Central memory CD8-positive, alpha-beta T cell (primary cell): ENCODE results near the gene DPP4.
"Not testable (repeated sequence)": the region's sequence is repeated elsewhere in the genome, so short reads cannot be mapped to it uniquely, and the experiment has no call there.

Source experiments
- ATAC-seq: fragments of 150-1000 bp; cut with Tn5 transposase; replicated peaks from 2 replicates; pipeline ENCODE4 v1.10.0; 2022; ENCODE audit warnings: mild to moderate bottlenecking, moderate FRiP score, moderate number of reproducible peaks; ENCODE audit not compliant: poor library complexity, severe bottlenecking; ENCODE audit errors: extremely low read depth
- DNase-seq, 2 donors: peaks; one replicate each; pipeline ENCODE4 v3.0.0; 2021; ENCODE audit warnings: low spot score in 2 of 2
- H3K27ac Mint-ChIP-seq: one replicate; pipeline ENCODE4 v1.8.0; 2022; ENCODE audit warnings: low read depth, mild to moderate bottlenecking, moderate library complexity, mixed read lengths
- H3K27me3 Mint-ChIP-seq: one replicate; pipeline ENCODE4 v1.8.0; 2022; ENCODE audit warnings: mixed read lengths
- H3K36me3 Mint-ChIP-seq: one replicate; pipeline ENCODE4 v1.8.0; 2022; ENCODE audit warnings: mild to moderate bottlenecking, moderate library complexity, mixed read lengths; ENCODE audit not compliant: insufficient read depth
- H3K4me1 Mint-ChIP-seq: one replicate; pipeline ENCODE4 v1.8.0; 2022; ENCODE audit warnings: mixed read lengths
- H3K4me3 Mint-ChIP-seq: one replicate; pipeline ENCODE4 v1.8.0; 2022; ENCODE audit warnings: mild to moderate bottlenecking, moderate library complexity, mixed read lengths
- H3K9me3 Mint-ChIP-seq: one replicate; pipeline ENCODE4 v1.8.0; 2022; ENCODE audit warnings: mixed read lengths

The DPP4 gene

GRCh38 chr2:162063281-162063680, 10.7 kb downstream of the DPP4 start:
- DNase-seq (no peak), ATAC-seq (no peak)
- Mint-ChIP-seq H3K9me3 (no peaks in the 10 kb centered on the region), H3K27me3 (no peaks in the 10 kb centered on the region), H3K36me3 (no peaks in the 10 kb centered on the region), H3K27ac (peak overlapping the region; percentile 24), H3K4me1 (peaks cover 22% of the 10 kb centered on the region), H3K4me3 (peak overlapping the region; percentile 3)

- Mint-ChIP-seq H3K9me3 (no peaks in the 10 kb centered on the region), H3K36me3 (no peaks in the 10 kb centered on the region), H3K27ac (no peak overlapping the region), H3K27me3 (no peaks in the 10 kb centered on the region), H3K4me3 (peak overlapping the region; percentile 3), H3K4me1 (peaks cover 26% of the 10 kb centered on the region)
- ATAC-seq (no peak), DNase-seq (no peak)
These were observed 11.5 kb downstream of the DPP4 start for GRCh38 chr2:162062559-162062958.

DNA sequence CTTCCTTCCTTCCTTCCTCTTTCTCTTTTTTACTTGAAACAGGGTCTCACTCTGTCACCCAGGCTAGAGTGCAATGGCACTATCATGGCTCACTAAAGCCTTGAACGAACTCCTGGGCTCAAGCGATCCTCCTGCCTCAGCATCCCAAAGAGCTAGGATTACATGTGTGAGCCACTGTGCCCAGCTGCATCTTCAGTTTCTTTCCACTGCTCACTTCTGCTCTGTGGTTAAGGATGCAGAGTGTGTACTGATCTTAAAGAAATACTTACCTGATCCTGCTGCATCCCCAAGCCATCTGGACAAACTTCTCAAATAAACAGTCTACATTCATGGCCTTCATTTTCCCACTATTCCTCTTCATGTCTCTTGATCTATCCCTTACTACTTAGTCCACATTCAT, 13.0 kb downstream of the DPP4 start:
- no peak overlapping the region for H3K4me3 Mint-ChIP-seq
- H3K36me3 Mint-ChIP-seq = no peaks in the 10 kb centered on the region
- no peak overlapping the region for H3K27ac Mint-ChIP-seq
- H3K4me1 Mint-ChIP-seq = peaks cover 30% of the 10 kb centered on the region
- H3K9me3 Mint-ChIP-seq = no peaks in the 10 kb centered on the region
- no peak for ATAC-seq
- H3K27me3 Mint-ChIP-seq = no peaks in the 10 kb centered on the region
- no peak for DNase-seq

- H3K27ac Mint-ChIP-seq = no peak overlapping the region
- H3K4me1 Mint-ChIP-seq = peaks cover 34% of the 10 kb centered on the region
- no peaks in the 10 kb centered on the region for H3K27me3 Mint-ChIP-seq
- ATAC-seq (no peak), DNase-seq (no peak)
- no peaks in the 10 kb centered on the region for H3K9me3 Mint-ChIP-seq
- H3K36me3 Mint-ChIP-seq = peaks cover 1% of the 10 kb centered on the region
- H3K4me3 Mint-ChIP-seq = no peak overlapping the region
These were observed 13.5 kb downstream of the DPP4 start for GRCh38 chr2:162060532-162060931.

GRCh38 chr2:162058973-162059668, 14.9 kb downstream of the DPP4 start:
- no peak overlapping the region for H3K27ac Mint-ChIP-seq
- DNase-seq (no peak), ATAC-seq (peak; percentile 21)
- peak overlapping the region; percentile 36 for H3K4me3 Mint-ChIP-seq
- H3K9me3 Mint-ChIP-seq = no peaks in the 10 kb centered on the region
- peaks cover 35% of the 10 kb centered on the region for H3K4me1 Mint-ChIP-seq
- peaks cover 1% of the 10 kb centered on the region for H3K36me3 Mint-ChIP-seq
- H3K27me3 Mint-ChIP-seq = no peaks in the 10 kb centered on the region

DNA sequence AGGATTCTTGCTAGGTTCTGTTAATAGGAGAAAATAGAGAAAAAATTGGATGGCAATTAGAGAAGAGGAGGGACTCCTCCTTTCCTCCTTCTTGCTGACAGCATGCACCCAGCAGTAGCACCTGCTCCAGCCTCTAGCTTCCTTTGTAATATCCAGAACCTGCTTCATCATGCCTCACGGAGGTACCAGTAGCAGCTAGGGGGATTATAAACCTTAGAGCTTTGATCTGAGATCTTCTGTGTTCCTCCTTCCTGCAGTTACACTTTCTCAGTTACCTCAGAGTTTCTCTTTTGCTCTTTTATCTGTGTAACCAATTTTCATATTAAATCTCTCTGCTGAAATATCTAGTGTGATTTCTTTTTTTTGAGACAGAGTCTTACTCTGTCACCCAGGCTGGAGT, 16.6 kb downstream of the DPP4 start:
- ATAC-seq = no peak
- Mint-ChIP-seq H3K27ac (no peak overlapping the region), H3K4me1 (peaks cover 19% of the 10 kb centered on the region), H3K27me3 (no peaks in the 10 kb centered on the region), H3K36me3 (peaks cover 1% of the 10 kb centered on the region), H3K9me3 (no peaks in the 10 kb centered on the region), H3K4me3 (peak overlapping the region; percentile 54)
- no peak for DNase-seq

DNA sequence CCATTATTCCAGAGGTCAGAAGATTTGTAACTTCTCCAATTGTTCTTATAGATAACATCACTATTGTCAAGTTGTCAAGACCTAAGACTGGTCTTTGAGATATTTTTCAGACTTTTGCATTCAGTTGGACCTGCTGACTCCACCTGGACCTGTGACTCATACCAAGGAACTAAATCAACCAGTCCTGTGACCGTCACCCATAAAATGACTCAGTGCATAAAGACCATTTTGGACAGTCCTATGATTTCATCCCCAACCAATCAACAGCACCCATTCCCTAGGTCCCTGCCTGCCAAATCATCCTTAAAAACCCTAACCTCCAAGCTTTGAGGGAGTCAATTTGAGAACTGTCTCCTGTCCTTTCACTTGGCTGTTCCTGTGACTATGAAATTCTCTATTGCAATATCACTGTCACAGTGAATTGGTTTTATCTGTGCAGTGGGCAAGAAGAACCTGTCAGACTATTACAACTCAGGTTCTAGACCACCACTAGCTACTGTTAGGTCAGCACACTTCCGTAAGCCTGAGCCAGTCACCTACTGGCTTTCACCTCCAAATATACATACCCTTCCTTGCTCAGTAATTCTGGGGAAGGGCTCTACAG, 17.1 kb downstream of the DPP4 start:
- no peaks in the 10 kb centered on the region for H3K9me3 Mint-ChIP-seq
- H3K4me1 Mint-ChIP-seq = peaks cover 19% of the 10 kb centered on the region

DNA sequence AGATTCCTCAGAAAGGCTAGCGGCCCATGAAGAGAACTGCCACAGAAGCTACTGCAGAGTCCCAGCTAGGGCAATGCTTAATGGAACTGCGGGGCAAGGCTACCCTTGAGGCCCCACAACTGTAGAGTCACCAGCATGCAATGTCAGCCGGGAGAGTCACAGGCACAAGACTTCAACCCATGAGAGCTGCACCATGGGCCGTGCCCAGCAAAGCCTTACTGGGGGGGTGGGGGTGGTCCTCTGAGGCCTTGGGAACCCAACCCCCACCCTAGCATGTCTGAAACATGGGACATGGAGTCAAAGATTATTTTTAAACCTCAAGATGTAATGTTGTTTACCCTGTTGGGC, 20.2 kb downstream of the DPP4 start:
- peaks cover 1% of the 10 kb centered on the region for H3K36me3 Mint-ChIP-seq
- H3K27ac Mint-ChIP-seq = no peak overlapping the region
- no peaks in the 10 kb centered on the region for H3K9me3 Mint-ChIP-seq
- H3K4me3 Mint-ChIP-seq = no peak overlapping the region
- no peak for DNase-seq
- no peak for ATAC-seq
- peaks cover 12% of the 10 kb centered on the region for H3K4me1 Mint-ChIP-seq
- H3K27me3 Mint-ChIP-seq = no peaks in the 10 kb centered on the region

More for the DNA sequence above, 17.1 kb downstream of the DPP4 start:
- Mint-ChIP-seq H3K27ac (no peak overlapping the region), H3K36me3 (peaks cover 1% of the 10 kb centered on the region), H3K4me3 (no peak overlapping the region), H3K27me3 (no peaks in the 10 kb centered on the region)
- ATAC-seq = no peak
- no peak for DNase-seq

DNA sequence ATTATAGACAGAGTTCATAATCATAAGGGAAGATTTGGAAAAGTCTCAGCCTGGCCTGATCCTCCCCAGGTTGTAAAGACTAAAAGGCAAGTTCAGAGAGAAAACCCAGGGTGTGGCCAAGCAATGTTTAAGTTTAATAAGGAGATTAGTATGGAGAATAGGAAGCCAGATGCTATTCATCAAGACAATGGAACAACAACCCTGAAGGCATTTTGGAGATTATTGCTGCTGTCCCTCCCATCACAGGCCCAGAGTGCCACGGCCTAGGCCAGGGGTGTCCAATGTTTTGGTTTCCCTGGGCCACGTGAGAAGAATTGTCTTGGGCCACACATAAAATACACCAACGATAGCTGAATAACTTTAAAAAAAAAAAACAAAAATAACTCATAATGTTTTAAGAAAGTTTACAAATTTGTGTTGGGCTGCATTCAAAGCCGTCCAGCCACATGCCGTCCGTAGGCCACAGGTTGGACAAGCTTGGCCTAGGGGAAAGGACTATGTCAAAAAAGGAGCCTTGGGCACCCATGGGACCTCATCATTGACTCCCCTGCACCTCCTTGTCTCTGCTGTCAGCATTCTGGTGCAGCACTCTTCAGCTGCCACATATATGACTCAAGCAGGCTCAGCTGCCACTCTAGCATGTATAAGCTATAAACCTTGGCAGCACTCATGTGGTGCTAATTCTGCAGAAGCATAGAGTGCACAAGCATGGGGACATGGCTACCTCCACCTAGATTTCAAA, 20.8 kb downstream of the DPP4 start:
- ATAC-seq = no peak
- Mint-ChIP-seq H3K9me3 (no peaks in the 10 kb centered on the region), H3K27me3 (no peaks in the 10 kb centered on the region), H3K27ac (no peak overlapping the region), H3K4me3 (no peak overlapping the region), H3K36me3 (peaks cover 1% of the 10 kb centered on the region), H3K4me1 (peaks cover 12% of the 10 kb centered on the region)
- no peak for DNase-seq

DNA sequence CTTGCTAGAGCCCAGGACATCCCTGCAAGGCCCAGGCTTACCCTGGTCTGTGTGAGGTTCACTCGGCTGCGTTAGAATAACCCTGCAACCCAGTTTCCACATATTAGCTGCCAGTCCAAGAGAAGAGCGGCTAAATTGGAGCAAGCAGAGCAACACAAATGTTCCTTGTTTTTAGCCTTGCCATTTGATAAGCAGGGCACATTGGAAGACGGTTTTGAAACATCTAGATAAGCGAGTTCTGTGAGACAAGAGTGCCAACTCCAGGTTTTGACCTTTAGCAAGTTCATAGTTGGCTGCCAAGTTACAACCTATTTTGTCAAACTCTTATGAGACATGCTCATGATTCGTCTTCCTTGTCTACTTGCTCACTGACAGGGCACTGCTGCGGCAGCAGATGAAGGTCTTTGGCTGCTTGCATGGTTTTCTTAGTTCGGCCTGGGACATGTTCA, 23.5 kb downstream of the DPP4 start:
- Mint-ChIP-seq H3K9me3 (no peaks in the 10 kb centered on the region), H3K36me3 (no peaks in the 10 kb centered on the region), H3K27ac (no peak overlapping the region), H3K4me1 (peaks cover under 1% of the 10 kb centered on the region), H3K27me3 (no peaks in the 10 kb centered on the region), H3K4me3 (no peak overlapping the region)
- ATAC-seq (no peak), DNase-seq (no peak)

GRCh38 chr2:162049089-162049488, 24.9 kb downstream of the DPP4 start:
- not testable (repeated sequence) for H3K27ac Mint-ChIP-seq, H3K9me3 Mint-ChIP-seq, H3K4me3 Mint-ChIP-seq, H3K27me3 Mint-ChIP-seq, H3K4me1 Mint-ChIP-seq, H3K36me3 Mint-ChIP-seq, DNase-seq, ATAC-seq

- Mint-ChIP-seq H3K4me3 (no peak overlapping the region), H3K4me1 (no peaks in the 10 kb centered on the region), H3K27ac (no peak overlapping the region), H3K36me3 (peaks cover 3% of the 10 kb centered on the region), H3K27me3 (no peaks in the 10 kb centered on the region), H3K9me3 (no peaks in the 10 kb centered on the region)
- DNase-seq (no peak), ATAC-seq (no peak)
These were observed 29.4 kb downstream of the DPP4 start for GRCh38 chr2:162044586-162044985.

DNA sequence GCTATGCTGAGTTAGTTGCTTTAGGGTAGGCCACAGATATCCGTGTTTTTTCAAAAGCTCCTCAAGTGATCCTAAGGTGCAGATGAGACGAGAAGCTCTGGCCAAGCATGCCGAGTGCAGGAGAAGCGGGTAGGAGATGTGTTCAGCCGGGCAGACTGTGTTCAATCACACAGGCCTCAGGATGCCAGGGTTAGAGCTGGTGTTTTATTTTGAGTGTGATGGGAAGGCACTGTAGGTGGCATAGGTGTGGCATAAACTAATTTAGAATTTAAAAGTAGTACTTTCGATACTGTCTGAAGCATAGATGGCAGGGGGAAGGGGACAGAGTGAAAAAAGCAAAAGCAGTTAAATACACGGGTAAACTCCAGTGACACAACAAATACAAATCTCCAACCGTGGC, 30.9 kb downstream of the DPP4 start:
- H3K4me3 Mint-ChIP-seq = no peak overlapping the region
- no peaks in the 10 kb centered on the region for H3K4me1 Mint-ChIP-seq
- H3K36me3 Mint-ChIP-seq = peaks cover 3% of the 10 kb centered on the region
- no peak overlapping the region for H3K27ac Mint-ChIP-seq
- no peak for ATAC-seq
- no peaks in the 10 kb centered on the region for H3K9me3 Mint-ChIP-seq
- DNase-seq = no peak
- no peaks in the 10 kb centered on the region for H3K27me3 Mint-ChIP-seq
